Natural killer cell (primary cell): Measurements from ENCODE around the gene CCR2. TPM values are rescaled to one million over a fixed set of nuclear protein-coding genes. Genes with fewer than 3 reads are reported as not detected.
"Not testable (repeated sequence)": the region's sequence is repeated elsewhere in the genome, so short reads cannot be mapped to it uniquely, and the experiment has no call there.

ENCODE experiments used
- ATAC-seq, 3 donors: fragments of 150-1000 bp in 2 of 3; fragments of 200-7000 bp in 1 of 3; cut with Tn5 transposase; 1 replicate in 1 of 3; 2 replicates in 2 of 3; pipeline ENCODE4 v1.10.0; 2021; ENCODE audit warnings: mild to moderate bottlenecking in 2 of 3, moderate library complexity in 2 of 3
- DNase-seq, 2 donors: peaks; one replicate each; pipeline versions ENCODE4 v3.0.0 to v3.0.0-alpha.2; 2013 to 2021; ENCODE audit warnings: mixed read lengths in 1 of 2
- H3K27ac ChIP-seq: one replicate; pipeline ENCODE4 v1.5.1; 2013; ENCODE audit warnings: mild to moderate bottlenecking, low read length
- H3K27me3 ChIP-seq: one replicate; pipeline ENCODE4 v1.6.1; 2013; ENCODE audit warnings: low read length; ENCODE audit not compliant: control insufficient read depth, insufficient read depth
- H3K36me3 ChIP-seq: one replicate; pipeline ENCODE4 v1.6.1; 2013; ENCODE audit warnings: low read length; ENCODE audit not compliant: control insufficient read depth, insufficient read depth
- H3K4me1 ChIP-seq: one replicate; pipeline ENCODE4 v1.6.1; 2013; ENCODE audit warnings: low read length; ENCODE audit not compliant: control insufficient read depth, insufficient read depth
- H3K4me3 ChIP-seq: one replicate; pipeline ENCODE4 v1.5.1; 2013; ENCODE audit warnings: low read length
- H3K9me3 ChIP-seq: one replicate; pipeline ENCODE4 v1.6.1; 2013; ENCODE audit warnings: low read length; ENCODE audit not compliant: control insufficient read depth, insufficient read depth
- H3K27ac Mint-ChIP-seq, 2 donors: one replicate each; pipeline ENCODE4 v1.8.0; 2022; ENCODE audit warnings: mild to moderate bottlenecking in 2 of 2, mixed read lengths in 2 of 2, moderate library complexity in 1 of 2
- H3K27me3 Mint-ChIP-seq, 2 donors: one replicate each; pipeline ENCODE4 v1.8.0; 2022; ENCODE audit warnings: low read depth in 2 of 2, mixed read lengths in 2 of 2
- H3K36me3 Mint-ChIP-seq: one replicate; pipeline ENCODE4 v1.8.0; 2022; ENCODE audit warnings: mixed read lengths
- H3K4me1 Mint-ChIP-seq, 2 donors: one replicate each; pipeline ENCODE4 v1.8.0; 2022; ENCODE audit warnings: mixed read lengths in 2 of 2
- H3K4me3 Mint-ChIP-seq: one replicate; pipeline ENCODE4 v1.8.0; 2022; ENCODE audit warnings: mild to moderate bottlenecking, moderate library complexity, mixed read lengths
- H3K9me3 Mint-ChIP-seq, 2 donors: one replicate each; pipeline ENCODE4 v1.8.0; 2022; ENCODE audit warnings: mixed read lengths in 2 of 2
- CTCF ChIP-seq: fragments of 200-600 bp; IDR thresholded peaks from one replicate; pipeline ENCODE4 v1.8.0; 2022; ENCODE audit warnings: antibody characterized with exemption
- WGBS: methylation state at CpG from one replicate; pipeline ENCODE4 v1.1.7; 2013; ENCODE audit warnings: missing lambda C conversion rate; ENCODE audit not compliant: insufficient coverage; 5-methylcytosine and 5-hydroxymethylcytosine counted together
- intact Hi-C: fragments of 100-400 bp; cut with micrococcal nuclease; formaldehyde crosslinking; loops from one replicate; pipeline ENCODE4 v1.14.2; 2022
- total RNA-seq, 4 donors: library from RNA; stranded (reverse); fragments of 120-200 nt in 1 of 4; gene quantifications; one replicate each; pipeline versions ENCODE4 v1.2.3 to v1.2.4, GENCODE V29; 2013 to 2022

Gene CCR2
- total RNA-seq, 3 donors from 2014 or later (not counting 1 experiment from before 2014, with no cell fraction given) = 0.21 to 9.8 (median 1.7) TPM

GRCh38 chr3:46321461-46322104 lies 32.3 kb upstream of the CCR2 start:
- H3K4me3 ChIP-seq = no peak overlapping the region
- DNase-seq (no peak), ATAC-seq (no peak)
- H3K27ac Mint-ChIP-seq = no peak overlapping the region
- no peak overlapping the region for H3K27ac ChIP-seq
- WGBS = 70% methylated on average over 1 of the region's 1 CpG
- no peaks in the 10 kb centered on the region for H3K9me3 ChIP-seq
- no peak overlapping the region for H3K4me3 Mint-ChIP-seq
- H3K4me1 Mint-ChIP-seq = no peaks in the 10 kb centered on the region
- H3K36me3 Mint-ChIP-seq = no peaks in the 10 kb centered on the region
- H3K36me3 ChIP-seq = no peaks in the 10 kb centered on the region
- intact Hi-C loops = no loop called here
- H3K27me3 ChIP-seq = no peaks in the 10 kb centered on the region
- peaks cover 17% of the 10 kb centered on the region for H3K4me1 ChIP-seq
- no peak for TF ChIP-seq CTCF
- H3K27me3 Mint-ChIP-seq = peaks cover 0 to 9% of the 10 kb centered on the region in 2 donors
- H3K9me3 Mint-ChIP-seq = no peaks in the 10 kb centered on the region

- H3K27ac Mint-ChIP-seq = no peak overlapping the region
- H3K4me1 Mint-ChIP-seq = no peaks in the 10 kb centered on the region
- no peak overlapping the region for H3K4me3 ChIP-seq
- 100% methylated on average over 2 of the region's 2 CpGs for WGBS
- DNase-seq (no peak), ATAC-seq (no peak)
- H3K9me3 Mint-ChIP-seq = no peaks in the 10 kb centered on the region
- H3K4me3 Mint-ChIP-seq = no peak overlapping the region
- intact Hi-C loops = no loop called here
- no peaks in the 10 kb centered on the region for H3K27me3 ChIP-seq
- H3K36me3 ChIP-seq = no peaks in the 10 kb centered on the region
- no peak for TF ChIP-seq CTCF
- no peak overlapping the region for H3K27ac ChIP-seq
- H3K27me3 Mint-ChIP-seq = peaks cover 0 to 9% of the 10 kb centered on the region in 2 donors
- H3K9me3 ChIP-seq = no peaks in the 10 kb centered on the region
- peaks cover 17% of the 10 kb centered on the region for H3K4me1 ChIP-seq
- no peaks in the 10 kb centered on the region for H3K36me3 Mint-ChIP-seq
Measured at GRCh38 chr3:46324036-46324435, 29.9 kb upstream of the CCR2 start.

GRCh38 chr3:46325645-46326300 lies 28.1 kb upstream of the CCR2 start:
- no peaks in the 10 kb centered on the region for H3K36me3 Mint-ChIP-seq
- H3K4me1 ChIP-seq = peaks cover 17% of the 10 kb centered on the region
- no peaks in the 10 kb centered on the region for H3K27me3 ChIP-seq
- H3K4me1 Mint-ChIP-seq = no peaks in the 10 kb centered on the region
- ATAC-seq (peak; percentile 58 to 81 (median 59)), DNase-seq (peak in 1 of 2 donors; percentile 15)
- intact Hi-C loops = no loop called here
- no peaks in the 10 kb centered on the region for H3K36me3 ChIP-seq
- 87% methylated on average over 1 of the region's 1 CpG for WGBS
- H3K4me3 Mint-ChIP-seq = no peak overlapping the region
- no peak overlapping the region for H3K27ac ChIP-seq
- TF ChIP-seq CTCF = no peak
- no peak overlapping the region for H3K4me3 ChIP-seq
- H3K27me3 Mint-ChIP-seq = peaks cover 0 to 6% of the 10 kb centered on the region in 2 donors
- no peaks in the 10 kb centered on the region for H3K9me3 ChIP-seq
- peak overlapping the region; percentile 27 to 37 for H3K27ac Mint-ChIP-seq
- no peaks in the 10 kb centered on the region for H3K9me3 Mint-ChIP-seq

- DNase-seq, H3K4me3 Mint-ChIP-seq, H3K27ac ChIP-seq, H3K36me3 ChIP-seq, H3K4me1 ChIP-seq, H3K4me1 Mint-ChIP-seq, H3K36me3 Mint-ChIP-seq, H3K27ac Mint-ChIP-seq, H3K9me3 ChIP-seq, H3K27me3 Mint-ChIP-seq, intact Hi-C loops, H3K27me3 ChIP-seq, H3K4me3 ChIP-seq, ATAC-seq, H3K9me3 Mint-ChIP-seq: not testable (repeated sequence)
- WGBS = 98% methylated on average over 3 of the region's 3 CpGs
Measured at GRCh38 chr3:46330676-46331075, 23.2 kb upstream of the CCR2 start.
